HFFc6 (cell line): ENCODE data around the gene NF2. TPM values are rescaled to one million over a fixed set of nuclear protein-coding genes. Genes with fewer than 3 reads are reported as not detected.

Experiments used
- DNase-seq: peaks from one replicate; pipeline ENCODE4 v3.0.0-alpha.2; 2018
- H3K27ac Mint-ChIP-seq: 2 replicates; pipeline ENCODE4 v1.8.0; 2020; ENCODE audit warnings: mild to moderate bottlenecking, mixed read lengths
- H3K27me3 Mint-ChIP-seq: 2 replicates; pipeline ENCODE4 v1.8.0; 2021; ENCODE audit warnings: mild to moderate bottlenecking, moderate library complexity, mixed read lengths; ENCODE audit not compliant: insufficient read depth
- H3K36me3 Mint-ChIP-seq: 2 replicates; pipeline ENCODE4 v1.8.0; 2021; ENCODE audit warnings: low read depth, mixed read lengths
- H3K4me1 Mint-ChIP-seq: 2 replicates; pipeline ENCODE4 v1.8.0; 2020; ENCODE audit warnings: low read depth, mixed read lengths
- H3K4me3 Mint-ChIP-seq: 2 replicates; pipeline ENCODE4 v1.8.0; 2020; ENCODE audit warnings: mild to moderate bottlenecking, moderate library complexity, mixed read lengths
- H3K9me3 Mint-ChIP-seq: 2 replicates; pipeline ENCODE4 v1.8.0; 2020; ENCODE audit warnings: mild to moderate bottlenecking, mixed read lengths
- CTCF ChIP-seq: fragments of 200-600 bp; sonication (generic); IDR thresholded peaks from 2 replicates; pipeline ENCODE4 v1.5.0; 2021; ENCODE audit warnings: antibody characterized with exemption, mild to moderate bottlenecking
- total RNA-seq, 6 experiments: library from RNA; stranded (reverse); fragmentation: NEBNext Ultra II Directional; extraction: Animal tissue kit (Norgen Biotek cat#: 25700); gene quantifications; 2 replicates in 1 of 6; 3 replicates in 5 of 6; pipeline ENCODE4 v1.2.3, GENCODE V29; 2021

NF2 gene
- total RNA-seq, 6 experiments from 2014 or later, result 161 to 184 (median 176) TPM

GRCh38 chr22:29693671-29694070, 90.2 kb downstream of the NF2 start:
- Mint-ChIP-seq H3K4me3 (no peak overlapping the region), H3K36me3 (no peaks in the 10 kb centered on the region; the same call in 1 of the 2 replicates), H3K27ac (no peak overlapping the region), H3K9me3 (no peaks in the 10 kb centered on the region), H3K4me1 (peaks cover 17% of the 10 kb centered on the region), H3K27me3 (peaks cover 7% of the 10 kb centered on the region)
- no peak for TF ChIP-seq CTCF
- no peak for DNase-seq

GRCh38 chr22:29695129-29695926, 91.9 kb downstream of the NF2 start:
- Mint-ChIP-seq H3K27me3 (peaks cover 7% of the 10 kb centered on the region), H3K4me1 (peaks cover 12% of the 10 kb centered on the region), H3K27ac (no peak overlapping the region), H3K9me3 (no peaks in the 10 kb centered on the region), H3K36me3 (no peaks in the 10 kb centered on the region; the same call in 1 of the 2 replicates), H3K4me3 (no peak overlapping the region)
- no peak for DNase-seq
- TF ChIP-seq CTCF, result no peak

DNA sequence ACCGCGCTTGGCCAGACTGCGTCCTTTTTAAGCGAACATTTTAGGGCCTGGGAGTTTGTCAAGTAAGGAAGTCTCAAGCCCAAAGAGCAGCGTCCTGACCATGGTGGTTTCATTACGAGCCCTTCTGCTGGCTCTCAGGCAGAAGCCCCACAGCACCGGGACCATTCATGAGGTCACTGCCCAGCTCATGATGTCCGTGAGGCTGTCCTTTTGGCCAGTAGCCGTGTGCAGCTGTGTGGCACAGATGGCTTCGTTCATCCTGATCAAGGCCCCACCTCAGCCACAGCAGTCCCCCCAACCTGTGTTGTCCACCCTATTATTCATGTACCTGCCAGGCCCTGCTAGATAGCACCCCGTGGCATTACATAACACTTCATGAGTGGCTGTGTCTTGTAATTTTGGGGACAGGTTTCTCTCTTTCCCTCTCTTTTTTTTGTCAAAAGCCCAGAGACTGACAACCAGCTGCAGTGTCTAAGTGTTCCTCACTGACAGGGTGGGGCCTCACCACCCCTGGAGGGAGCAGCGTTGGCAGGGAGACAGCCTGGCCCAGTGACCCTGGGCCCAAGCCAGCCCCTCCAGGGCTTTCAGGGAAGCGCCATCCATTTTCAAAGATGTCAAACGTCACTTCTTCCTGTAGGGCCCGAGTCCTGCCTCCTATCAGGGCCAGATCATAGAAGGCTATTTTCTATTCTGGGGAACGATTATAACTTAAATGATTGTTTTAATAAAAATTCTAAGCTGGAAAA, 94.6 kb downstream of the NF2 start:
- Mint-ChIP-seq H3K9me3 (no peaks in the 10 kb centered on the region), H3K27me3 (peaks cover 11% of the 10 kb centered on the region), H3K27ac (no peak overlapping the region), H3K4me1 (peaks cover 27% of the 10 kb centered on the region), H3K36me3 (no peaks in the 10 kb centered on the region; the same call in 1 of the 2 replicates), H3K4me3 (no peak overlapping the region)
- no peak for TF ChIP-seq CTCF
- DNase-seq, result no peak

DNA sequence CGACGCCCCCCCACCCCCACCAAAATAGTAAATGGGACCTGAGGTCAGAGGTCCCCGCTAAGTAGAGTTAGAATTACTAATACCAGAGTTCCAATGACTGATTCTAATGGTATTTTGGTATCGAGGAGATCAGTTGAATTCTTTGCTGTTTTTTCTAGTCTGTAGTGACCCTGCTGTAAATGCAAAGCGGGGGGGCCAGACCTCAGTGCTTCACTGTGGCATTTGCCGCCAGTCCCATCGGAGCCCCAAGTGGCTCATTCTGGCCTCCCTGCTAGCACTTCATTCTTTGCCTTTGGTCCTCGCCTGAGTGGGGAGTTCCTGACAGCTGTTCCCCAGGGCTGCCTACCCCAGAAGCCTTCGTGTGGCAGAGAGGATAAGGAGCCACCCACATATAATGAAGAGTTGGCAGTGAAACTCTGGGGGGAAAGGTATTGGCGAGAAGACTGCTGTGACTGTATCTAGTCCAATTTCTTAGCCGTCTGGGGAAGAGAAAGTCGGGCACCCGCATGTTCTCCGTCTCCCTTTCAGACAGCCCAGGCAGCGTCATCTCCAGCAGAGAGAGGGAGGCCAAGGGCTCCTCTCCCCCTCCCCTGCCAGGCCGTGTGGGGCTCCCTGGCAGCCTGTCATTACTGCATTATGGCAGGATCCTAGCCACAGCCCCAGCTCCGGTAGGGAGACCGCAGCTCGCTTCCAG, 96.9 kb downstream of the NF2 start:
- peak; percentile 16 for DNase-seq
- TF ChIP-seq CTCF, result no peak
- peak overlapping the region; percentile 47; the same call in 1 of the 2 replicates for H3K4me3 Mint-ChIP-seq
- peaks cover 27% of the 10 kb centered on the region for H3K4me1 Mint-ChIP-seq
- H3K9me3 Mint-ChIP-seq, result no peaks in the 10 kb centered on the region
- H3K36me3 Mint-ChIP-seq, result no peaks in the 10 kb centered on the region; the same call in 1 of the 2 replicates
- H3K27me3 Mint-ChIP-seq, result peaks cover 24% of the 10 kb centered on the region
- peak overlapping the region; percentile 51; the same call in 1 of the 2 replicates for H3K27ac Mint-ChIP-seq

- DNase-seq, result no peak
- no peak for TF ChIP-seq CTCF
- H3K36me3 Mint-ChIP-seq, result no peaks in the 10 kb centered on the region; the same call in 1 of the 2 replicates
- no peak overlapping the region for H3K27ac Mint-ChIP-seq
- H3K27me3 Mint-ChIP-seq, result peaks cover 21% of the 10 kb centered on the region
- H3K4me1 Mint-ChIP-seq, result peaks cover 27% of the 10 kb centered on the region
- H3K4me3 Mint-ChIP-seq, result no peak overlapping the region
- H3K9me3 Mint-ChIP-seq, result no peaks in the 10 kb centered on the region
Observed at GRCh38 chr22:29700900-29701154, 97.4 kb downstream of the NF2 start.
